NCI-H2196 (cell line): ENCODE results near the gene MYOF.
"Not testable (repeated sequence)": the region's sequence is repeated elsewhere in the genome, so short reads cannot be mapped to it uniquely, and the experiment has no call there.

ENCODE experiments used
- DNase-seq: peaks from one replicate; lab custom pipeline; 2025; ENCODE audit not compliant: unreplicated experiment; lab: John Stamatoyannopoulos, UW

MYOF gene

GRCh38 chr10:93431361-93431760, 50.8 kb downstream of the MYOF start:
- DNase-seq = no peak

GRCh38 chr10:93425861-93426260, 56.3 kb downstream of the MYOF start:
- DNase-seq = no peak

- no peak for DNase-seq
Observed at GRCh38 chr10:93422118-93422517, 60.0 kb downstream of the MYOF start.

- DNase-seq = no peak
Observed at GRCh38 chr10:93420944-93421825, 60.9 kb downstream of the MYOF start.

- DNase-seq = no peak
Observed at GRCh38 chr10:93420091-93420490, 62.0 kb downstream of the MYOF start.

GRCh38 chr10:93419016-93419415, 63.1 kb downstream of the MYOF start:
- not testable (repeated sequence) for DNase-seq

GRCh38 chr10:93417921-93418320, 64.2 kb downstream of the MYOF start:
- DNase-seq = peak; percentile 22

GRCh38 chr10:93417266-93417665, 64.9 kb downstream of the MYOF start:
- peak; percentile 48 for DNase-seq

- DNase-seq = no peak
Observed at GRCh38 chr10:93416824-93417223, 65.3 kb downstream of the MYOF start.

GRCh38 chr10:93415693-93416092, 66.4 kb downstream of the MYOF start:
- no peak for DNase-seq

- DNase-seq = no peak
Observed at GRCh38 chr10:93413252-93413689, 68.9 kb downstream of the MYOF start.

- DNase-seq = no peak
Observed at GRCh38 chr10:93412801-93413200, 69.3 kb downstream of the MYOF start.

- DNase-seq = no peak
Observed at GRCh38 chr10:93410697-93411348, 71.3 kb downstream of the MYOF start.

- no peak for DNase-seq
Observed at GRCh38 chr10:93408783-93409182, 73.4 kb downstream of the MYOF start.

GRCh38 chr10:93406364-93407145, 75.6 kb downstream of the MYOF start:
- no peak for DNase-seq

GRCh38 chr10:93404048-93404354, 78.1 kb downstream of the MYOF start:
- DNase-seq = no peak

GRCh38 chr10:93403152-93404047, 78.7 kb downstream of the MYOF start:
- DNase-seq = no peak

GRCh38 chr10:93402192-93402591, 79.9 kb downstream of the MYOF start:
- DNase-seq = no peak

GRCh38 chr10:93398528-93398927, 83.6 kb downstream of the MYOF start:
- no peak for DNase-seq

- DNase-seq = no peak
Observed at GRCh38 chr10:93397020-93397419, 85.1 kb downstream of the MYOF start.

- no peak for DNase-seq
Observed at GRCh38 chr10:93393211-93393610, 88.9 kb downstream of the MYOF start.
